Body of pancreas (tissue), 4 donors: ENCODE data around the gene LIN7B.

Experiments
- CTCF ChIP-seq, 7 experiments: fragments of 450-650 bp in 4 of 7; fragments of 200-600 bp in 3 of 7; sonication (generic) in 3 of 7; IDR thresholded peaks; one replicate each; pipeline ENCODE4 v1.5.1; 2016 to 2019; ENCODE audit warnings: antibody characterized with exemption in 7 of 7
- POLR2A ChIP-seq, 3 donors: fragments of 450-650 bp; IDR thresholded peaks; one replicate each; pipeline ENCODE4 v1.6.1; 2016; ENCODE audit warnings: antibody characterized with exemption in 3 of 3, mild to moderate bottlenecking in 2 of 3

GRCh38 chr19:49126575-49126974, 12.4 kb downstream of the LIN7B start:
- no peak for TF ChIP-seq CTCF (IDR thresholded peaks at IDR 0.05)
- no peak for TF ChIP-seq POLR2A (IDR thresholded peaks at IDR 0.05)
